OCI-LY1 (cell line): ENCODE data around the gene CBR3.

Experiments
- CTCF ChIP-seq: fragments of 200-600 bp; sonication (generic), shearing (Covaris generic); IDR thresholded peaks from 2 replicates; pipeline ENCODE4 v1.5.1; 2017; ENCODE audit warnings: mild to moderate bottlenecking, antibody characterized with exemption, low read length, moderate library complexity, mixed read lengths
- EZH2 ChIP-seq: fragments of 200-600 bp; sonication (generic), shearing (Covaris generic); IDR thresholded peaks from 2 replicates; pipeline ENCODE4 v1.8.0; 2017; ENCODE audit warnings: borderline replicate concordance, mixed run types, mild to moderate bottlenecking, antibody characterized with exemption, low read length, moderate library complexity, mixed read lengths

GRCh38 chr21:36127250-36127904 lies 7.5 kb upstream of the CBR3 start:
- no peak for TF ChIP-seq CTCF
- TF ChIP-seq EZH2, result no peak
